ENCODE results near the gene FIZ1. TPM values are rescaled to one million over a fixed set of nuclear protein-coding genes. Genes with fewer than 3 reads are reported as not detected.

FIZ1 gene
- total and polyA plus RNA-seq, 2 experiments from 2014 or later, result 5.4 to 10.1 TPM

- Mint-ChIP-seq H3K4me1 (peaks cover 9% of the 10 kb centered on the region), H3K36me3 (ENCODE audit: low read depth) (peaks cover 25% of the 10 kb centered on the region), H3K4me3 (no peak overlapping the region), H3K27ac (no peak overlapping the region), H3K27me3 (ENCODE audit: insufficient read depth, low read depth, poor library complexity) (peaks cover 12% of the 10 kb centered on the region), H3K9me3 (no peaks in the 10 kb centered on the region)
- H3K4me1 ChIP-seq (ENCODE audit: insufficient read depth), result no peaks in the 10 kb centered on the region
- ATAC-seq, result no peak
- peaks cover 13% of the 10 kb centered on the region; the same call in 1 of the 2 replicates for H3K79me2 ChIP-seq (replicated peaks; ENCODE audit: insufficient read depth)
- H3K4me2 ChIP-seq, result no peak overlapping the region
- H3K9me2 ChIP-seq (ENCODE audit: insufficient read depth), result no peaks in the 10 kb centered on the region
- no peak for DNase-seq (ENCODE audit: low spot score)
- TF ChIP-seq CTCF (conservative IDR thresholded peaks at IDR 0.05; ENCODE audit: low read depth in 2 of 2), result no peak
- TF ChIP-seq ZNF462 (CRISPR knock-in tag; IDR thresholded peaks at IDR 0.05), result no peak
- no peak for TF ChIP-seq EZH2phosphoT487 (IDR thresholded peaks at IDR 0.05; ENCODE audit: unreplicated experiment)
- no peak for TF ChIP-seq JUNB (IDR thresholded peaks at IDR 0.05; ENCODE audit: unreplicated experiment)
- no peak for TF ChIP-seq POLR2AphosphoS5 (IDR thresholded peaks at IDR 0.05; ENCODE audit: low read depth)
- no peak for TF ChIP-seq ZNF114 (CRISPR knock-in tag; IDR thresholded peaks at IDR 0.05)
- TF ChIP-seq CREB1 (CRISPR knock-in tag; IDR thresholded peaks at IDR 0.05; ENCODE audit: low read depth), result no peak
- TF ChIP-seq NANOG (IDR thresholded peaks at IDR 0.05; ENCODE audit: borderline replicate concordance), result no peak
- no peak for TF ChIP-seq EZH2 (IDR thresholded peaks at IDR 0.05; ENCODE audit: low read depth, unreplicated experiment)
- TF ChIP-seq ZNF331 (CRISPR knock-in tag; IDR thresholded peaks at IDR 0.05; ENCODE audit: low read depth), result no peak
- TF ChIP-seq REST (IDR thresholded peaks at IDR 0.05; ENCODE audit: unreplicated experiment), result no peak
- TF ChIP-seq STAT1 (IDR thresholded peaks at IDR 0.05; ENCODE audit: unreplicated experiment), result no peak
- TF ChIP-seq ETS1 (IDR thresholded peaks at IDR 0.05), result no peak
- peaks cover 14% of the 10 kb centered on the region for H3F3A ChIP-seq (replicated peaks; ENCODE audit: low read depth)
- H3K27ac ChIP-seq (ENCODE audit: low read depth), result no peak overlapping the region
- no peaks in the 10 kb centered on the region for H3K27me3 ChIP-seq (ENCODE audit: insufficient read depth)
- no peaks in the 10 kb centered on the region; the same call in none of the 2 replicates for H3K36me3 ChIP-seq (ENCODE audit: insufficient read depth)
- no peaks in the 10 kb centered on the region; the same call in 1 of the 2 replicates for H4K20me1 ChIP-seq (replicated peaks; ENCODE audit: insufficient read depth)
- no peak overlapping the region for H3K4me3 ChIP-seq
- no peak overlapping the region for H2AFZ ChIP-seq
Observed at GRCh38 chr19:55578031-55578760, 21.1 kb downstream of the FIZ1 start.
